HG02938 (cell line): ENCODE results near the gene FARS2.
A peak's percentile ranks its signal among the peaks of the same experiment; 100 is the strongest.

Experiments used
- ATAC-seq: cut with Tn5 transposase; IDR thresholded peaks from one replicate; pipeline ENCODE4 v1.9.1; 2021; ENCODE audit warnings: mild to moderate bottlenecking, moderate library complexity; ENCODE audit not compliant: unreplicated experiment

FARS2 gene

DNA sequence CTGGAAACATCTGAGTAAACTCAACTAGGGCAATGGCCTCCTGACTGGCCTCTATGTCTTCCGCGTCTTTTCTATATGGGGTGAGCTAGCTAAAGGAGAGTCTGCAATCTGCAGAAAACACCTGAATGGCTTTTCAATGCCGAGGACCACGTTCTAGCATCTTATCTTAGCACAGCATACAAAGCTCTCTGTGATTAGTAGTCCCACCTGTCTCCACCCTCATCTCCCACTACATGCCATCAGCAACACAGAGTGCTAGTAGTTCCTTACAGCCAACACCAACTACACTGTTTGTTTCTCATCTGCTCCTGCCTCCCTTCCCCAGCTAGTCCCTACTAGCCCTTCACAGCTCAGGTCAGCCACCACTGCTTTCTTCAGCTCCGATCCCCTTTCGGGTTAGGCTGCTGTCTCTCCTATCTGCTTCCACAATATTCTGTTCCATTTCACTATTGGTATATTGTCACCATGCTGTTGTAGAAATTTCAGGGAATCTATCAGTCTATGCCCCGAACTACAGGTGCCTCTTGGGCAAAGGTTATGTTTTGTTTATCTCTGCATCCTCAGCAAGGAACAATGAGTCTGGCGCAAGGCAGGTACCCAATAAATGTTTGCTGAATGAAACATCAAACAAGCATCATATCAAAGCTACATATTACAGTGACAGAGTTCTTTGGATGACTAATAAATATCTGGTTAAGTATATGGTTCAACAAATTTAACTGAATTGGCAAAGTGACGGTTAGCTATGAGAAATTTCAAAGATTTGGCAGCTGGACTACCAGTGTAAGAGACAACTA lies 12.8 kb upstream of the FARS2 start:
- no peak for ATAC-seq

DNA sequence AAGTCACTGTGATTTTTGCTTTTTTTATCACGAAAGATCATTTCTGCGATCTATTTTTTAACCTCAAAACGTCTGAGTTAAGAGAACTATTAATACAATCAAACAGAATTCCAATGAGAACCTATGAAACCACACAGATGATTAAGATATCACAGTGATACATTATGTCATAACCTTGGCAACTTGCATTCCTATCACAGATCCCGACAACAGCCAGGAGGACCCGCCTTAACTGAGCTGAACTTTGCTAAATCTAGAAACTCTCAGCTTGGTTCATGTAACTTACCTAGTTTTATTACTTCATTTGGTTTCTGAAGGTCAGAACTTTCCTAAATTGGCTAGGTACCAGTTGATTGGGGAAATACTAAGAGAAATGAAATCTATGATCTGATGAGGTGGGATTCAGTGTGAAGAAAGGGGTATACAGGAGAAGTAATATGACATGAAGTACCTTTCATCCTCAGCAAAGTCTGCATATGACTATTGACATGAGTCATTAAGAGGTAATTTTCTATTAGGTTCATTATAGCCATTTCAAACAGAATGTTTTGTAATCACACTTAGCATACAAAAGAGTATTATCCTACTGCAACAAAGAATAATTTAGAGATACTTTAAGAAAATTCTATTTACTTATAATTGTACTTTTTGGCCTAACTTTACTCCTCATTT lies 11.7 kb upstream of the FARS2 start:
- ATAC-seq: no peak

DNA sequence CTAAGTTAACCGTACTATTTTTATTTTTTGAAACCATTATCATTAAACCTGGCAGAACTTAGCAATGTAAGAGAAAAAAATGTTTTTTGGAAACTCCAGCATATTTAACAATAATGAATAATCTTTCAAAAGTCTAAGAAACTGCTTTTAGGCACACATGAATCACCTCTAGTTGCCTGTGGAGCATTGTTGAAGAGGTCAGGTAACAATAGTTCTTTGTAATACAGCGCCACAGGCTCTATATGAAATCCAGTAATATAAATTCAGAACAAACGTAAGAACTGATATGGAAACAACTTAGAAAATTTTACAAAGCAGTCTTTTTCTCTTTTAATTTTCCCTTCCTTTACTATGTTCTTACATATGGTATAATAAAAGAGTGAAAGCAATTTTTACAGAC lies 10.9 kb upstream of the FARS2 start:
- no peak for ATAC-seq

DNA sequence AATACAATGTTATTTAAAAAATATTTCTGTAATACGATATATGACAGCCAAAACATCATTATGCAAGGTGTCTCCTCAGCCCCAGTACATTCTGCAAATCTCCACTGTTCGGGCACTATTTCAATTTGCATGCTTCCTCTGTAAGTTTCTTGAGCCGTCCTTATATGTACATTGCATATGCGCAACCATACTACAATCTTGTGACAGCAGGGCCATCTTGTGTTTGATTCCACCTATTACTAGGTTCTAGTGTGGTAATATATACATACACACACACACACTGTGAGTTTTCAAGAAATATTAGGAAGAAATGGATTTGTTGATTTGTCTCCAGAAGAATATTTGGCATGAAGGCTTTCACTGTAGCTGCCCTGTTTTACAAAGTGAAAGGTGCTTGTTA lies 10.4 kb upstream of the FARS2 start:
- ATAC-seq: no peak

DNA sequence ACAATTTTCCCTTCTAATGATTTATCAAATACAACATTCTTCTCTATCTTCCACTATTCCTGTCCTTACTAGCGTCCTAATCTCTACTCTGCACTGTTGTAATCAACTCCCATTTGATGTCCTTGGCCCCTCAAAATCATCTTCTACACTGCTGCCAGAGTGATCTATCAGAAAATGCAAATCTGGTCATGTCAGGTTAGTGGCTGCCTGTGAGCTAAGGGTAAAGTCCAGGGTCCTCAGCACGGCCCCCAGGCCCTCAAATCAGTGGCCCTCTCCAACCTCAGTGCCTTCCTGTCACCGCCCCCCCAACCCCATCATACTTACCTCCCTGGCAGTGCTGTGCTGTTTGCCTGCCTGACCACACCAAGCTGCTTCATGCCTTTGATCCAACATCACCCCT lies 4.4 kb upstream of the FARS2 start:
- no peak for ATAC-seq

DNA sequence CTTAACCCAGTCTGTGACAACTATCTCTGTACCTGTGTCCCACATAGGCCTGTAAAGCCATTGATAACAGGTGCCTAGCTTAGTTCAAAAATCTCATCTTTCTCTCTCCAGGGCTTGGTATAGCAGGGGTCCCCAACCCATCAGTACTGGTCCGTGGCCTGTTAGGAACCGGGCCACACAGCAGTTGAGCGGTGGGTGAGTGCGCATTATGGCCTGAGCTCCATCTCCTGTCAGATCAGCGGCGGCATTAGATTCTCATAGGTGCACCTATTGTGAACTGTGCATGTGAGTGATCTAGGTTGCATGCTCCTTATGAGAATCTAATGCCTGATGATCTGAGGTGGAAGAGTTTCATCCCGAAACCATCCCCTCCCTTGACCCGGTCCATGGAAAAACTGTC lies 3.9 kb upstream of the FARS2 start:
- no peak for ATAC-seq

DNA sequence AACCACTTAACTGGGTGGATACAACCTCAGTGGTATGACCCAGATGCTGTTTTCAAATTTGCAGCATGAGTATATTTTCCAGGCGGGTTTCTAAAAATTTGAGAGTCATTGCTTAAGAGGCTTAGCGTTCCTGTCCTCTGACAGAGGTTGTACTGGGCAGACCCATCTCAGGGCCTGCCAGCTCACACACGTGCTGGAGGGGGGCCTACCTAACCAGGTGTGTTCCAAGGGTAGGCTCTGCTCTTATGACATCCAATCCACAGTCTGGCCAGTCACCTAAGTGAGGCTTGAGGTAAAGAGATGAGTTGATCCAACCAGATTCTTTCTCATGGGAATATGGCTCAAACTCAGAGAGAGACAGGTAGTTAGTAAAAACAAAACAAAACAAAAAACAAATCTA lies 1.9 kb upstream of the FARS2 start:
- ATAC-seq: no peak

DNA sequence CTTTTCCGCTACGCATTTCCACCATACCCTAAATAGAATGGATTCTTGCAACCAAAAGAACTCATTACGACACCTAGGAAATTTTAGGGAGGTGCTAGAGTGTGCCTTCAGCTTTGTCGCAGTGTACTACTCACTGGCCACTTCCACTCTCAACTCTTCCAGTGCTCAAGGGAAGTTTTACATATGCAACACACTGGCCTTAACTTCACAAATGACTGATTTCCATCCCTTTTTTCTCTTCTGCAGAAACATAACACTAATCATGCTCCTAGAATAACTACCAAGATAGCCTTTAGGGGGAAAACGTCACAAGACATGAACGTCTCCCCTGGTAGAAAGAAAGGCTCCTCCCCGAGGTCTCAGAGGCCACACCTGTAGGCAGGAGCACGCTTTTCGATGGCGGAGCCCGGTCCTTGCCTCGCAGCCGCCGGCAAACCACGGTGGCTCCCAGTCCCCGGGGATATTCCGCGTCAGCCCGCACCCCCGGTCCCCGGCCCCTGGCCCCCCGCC lies 1.1 kb upstream of the FARS2 start:
- peak; percentile 62 for ATAC-seq

DNA sequence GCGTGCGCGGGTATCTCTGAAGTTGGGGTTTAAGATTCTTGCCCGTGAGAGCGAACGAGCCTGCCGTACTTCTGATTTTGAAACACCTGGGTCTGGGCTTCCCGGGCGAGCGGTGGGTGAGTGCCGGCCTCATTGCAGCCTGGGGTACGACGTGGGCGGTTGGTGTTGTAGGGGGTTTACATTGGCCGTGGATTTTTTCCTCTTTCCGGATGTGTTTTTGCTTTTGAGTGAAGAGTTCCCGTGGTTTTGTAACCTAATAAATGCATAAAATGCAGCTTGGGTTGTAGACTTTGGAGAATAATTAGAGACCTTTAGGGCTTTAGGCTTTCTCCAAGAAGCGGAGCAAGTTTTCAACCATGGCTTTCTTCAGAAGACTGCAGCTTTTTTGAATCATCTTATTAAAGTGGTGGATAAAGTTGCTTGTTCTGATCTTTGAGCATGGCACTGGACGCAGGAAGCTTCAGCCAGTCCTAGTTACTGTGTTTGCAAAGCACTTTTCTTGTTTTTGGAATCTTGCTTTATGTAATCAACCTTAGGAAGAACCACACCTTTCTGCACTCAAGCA lies 314 bp downstream of the FARS2 start:
- no peak for ATAC-seq

DNA sequence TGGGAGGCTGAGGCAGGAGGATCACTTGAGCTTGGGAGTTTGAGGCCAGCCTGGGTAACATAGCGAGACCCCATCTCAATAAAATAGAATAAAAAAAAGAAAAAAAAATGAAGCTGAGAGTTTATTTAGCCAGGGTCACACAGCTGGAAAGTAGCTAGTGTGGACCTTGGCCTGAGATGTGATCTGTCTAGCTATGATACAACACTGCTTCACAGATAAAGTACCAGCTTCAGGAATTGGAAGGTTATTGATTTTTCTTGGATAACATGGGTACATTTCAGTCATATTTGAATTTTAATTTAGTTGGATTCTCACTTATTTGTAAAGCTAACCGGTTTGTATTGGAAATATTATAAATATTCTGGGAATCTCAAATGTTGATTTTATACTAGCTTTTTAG lies 5.1 kb downstream of the FARS2 start:
- no peak for ATAC-seq

DNA sequence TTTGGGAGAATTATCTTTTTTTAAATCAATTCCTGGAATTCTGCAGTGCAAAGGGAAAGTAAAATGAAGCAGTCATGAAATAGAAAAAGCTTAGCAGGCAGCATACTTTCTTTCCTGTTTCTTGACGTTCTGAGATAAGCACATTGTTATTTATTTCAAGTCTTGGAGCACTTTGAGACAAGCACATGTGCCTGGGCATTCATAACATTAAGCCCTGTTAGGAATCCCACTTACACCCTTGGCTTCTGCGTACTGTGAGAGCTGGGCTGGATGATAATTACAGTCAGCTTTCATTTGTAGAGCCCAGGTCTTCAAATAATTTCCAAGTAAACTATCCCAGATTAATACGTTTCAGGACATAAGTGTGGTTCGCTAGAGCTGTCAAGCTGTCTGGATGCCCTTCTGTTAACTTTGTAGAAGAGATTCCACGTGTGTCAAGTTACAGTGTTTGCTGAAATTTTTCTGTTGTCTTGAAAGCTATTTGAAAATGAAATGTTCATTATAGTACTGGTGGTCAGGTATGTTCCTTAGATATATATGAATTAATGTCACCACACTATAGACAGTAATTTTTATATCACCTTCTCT lies 8.9 kb downstream of the FARS2 start:
- ATAC-seq: no peak

DNA sequence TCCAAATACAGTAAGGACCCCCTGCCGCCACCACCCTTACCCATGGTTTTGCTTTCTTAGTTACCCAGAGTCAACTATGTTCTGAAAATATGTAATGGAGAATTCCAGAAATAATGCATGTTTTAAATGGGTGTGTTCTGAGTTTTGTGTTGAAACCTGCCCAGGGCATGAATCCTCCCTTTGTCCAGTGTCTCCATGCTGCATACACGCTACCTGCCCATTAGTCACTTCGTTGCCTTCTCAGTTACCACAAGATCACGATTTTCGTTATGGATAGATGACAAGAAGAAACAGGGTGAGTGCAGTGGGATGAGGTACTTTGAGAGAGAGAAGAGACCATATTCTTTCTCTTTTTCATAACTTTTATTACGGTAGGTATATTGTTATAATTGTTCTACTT lies 10.6 kb downstream of the FARS2 start:
- no peak for ATAC-seq

DNA sequence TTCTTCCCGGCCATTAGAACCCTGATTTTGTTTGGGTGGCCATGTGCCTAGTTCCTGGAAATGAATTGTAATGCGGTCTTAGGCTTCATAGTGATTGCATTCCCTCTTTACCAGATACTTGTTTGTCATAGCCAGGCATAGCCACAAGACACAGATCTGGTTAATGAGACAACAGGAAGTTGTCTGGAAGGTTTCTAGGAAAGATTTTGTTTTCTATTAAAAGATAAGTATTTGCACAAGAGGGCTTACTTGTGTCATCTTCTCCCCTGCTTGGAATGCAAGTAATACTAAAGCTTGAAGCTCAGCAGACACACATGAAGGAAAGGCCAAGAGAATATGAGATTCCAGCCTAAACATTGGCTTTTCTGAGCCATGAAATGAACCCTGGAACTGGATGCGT lies 12.9 kb downstream of the FARS2 start:
- no peak for ATAC-seq

DNA sequence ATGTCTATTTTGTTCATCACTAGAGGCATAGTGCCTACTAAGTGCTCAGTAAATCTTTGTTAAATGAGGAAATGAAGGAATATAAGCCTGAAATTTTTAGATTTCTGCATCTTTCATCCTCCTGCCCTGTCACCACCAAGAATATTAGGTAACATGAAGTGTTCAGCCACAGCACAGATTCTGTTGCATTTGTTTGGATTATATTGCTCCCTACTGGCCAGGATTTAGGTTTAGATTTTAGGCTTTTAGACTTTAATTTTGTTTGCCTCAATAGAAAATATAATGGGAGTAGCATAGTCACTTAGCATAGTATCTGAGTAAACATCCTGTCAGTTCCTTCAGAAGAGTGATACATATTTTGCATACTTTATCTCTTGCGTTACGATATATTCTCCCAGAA lies 14.2 kb downstream of the FARS2 start:
- ATAC-seq: no peak

DNA sequence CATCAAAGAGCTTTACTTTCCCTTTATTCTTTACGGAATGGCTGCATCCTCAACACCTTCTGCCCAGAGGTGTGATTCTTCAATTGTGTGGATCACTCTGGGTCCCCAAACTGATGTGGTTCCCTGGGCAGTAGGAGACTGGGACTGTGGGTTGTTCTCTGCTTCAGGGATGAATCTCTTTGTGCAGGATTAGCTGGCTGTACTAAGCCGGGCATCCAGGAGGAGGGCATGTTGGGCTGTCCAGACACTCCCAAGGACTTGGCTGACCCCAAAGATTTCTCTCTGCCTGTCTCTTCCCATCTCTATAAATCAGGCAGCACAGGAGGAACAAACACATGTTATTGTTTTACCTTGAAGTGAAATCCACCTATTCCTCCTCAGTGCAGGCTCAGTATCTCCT lies 15.3 kb downstream of the FARS2 start:
- no peak for ATAC-seq

DNA sequence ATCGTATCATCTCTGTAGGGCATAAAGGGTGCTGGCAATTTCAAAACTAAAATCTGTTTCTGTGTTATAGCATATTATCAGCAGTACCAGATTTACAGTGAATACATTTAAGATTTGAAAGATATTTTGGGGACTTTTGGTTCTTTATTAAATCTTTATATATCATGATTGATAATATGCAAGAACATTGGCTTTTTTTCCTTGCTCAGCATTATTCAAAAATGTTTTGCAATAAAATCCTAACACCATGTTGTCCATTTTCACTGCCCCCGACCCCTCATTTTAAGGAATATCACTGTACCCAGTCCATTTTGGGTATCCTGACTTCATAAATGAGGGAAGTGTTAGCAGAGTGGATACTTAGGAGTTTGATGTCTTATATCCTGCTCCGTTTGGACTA lies 16.3 kb downstream of the FARS2 start:
- ATAC-seq: no peak

DNA sequence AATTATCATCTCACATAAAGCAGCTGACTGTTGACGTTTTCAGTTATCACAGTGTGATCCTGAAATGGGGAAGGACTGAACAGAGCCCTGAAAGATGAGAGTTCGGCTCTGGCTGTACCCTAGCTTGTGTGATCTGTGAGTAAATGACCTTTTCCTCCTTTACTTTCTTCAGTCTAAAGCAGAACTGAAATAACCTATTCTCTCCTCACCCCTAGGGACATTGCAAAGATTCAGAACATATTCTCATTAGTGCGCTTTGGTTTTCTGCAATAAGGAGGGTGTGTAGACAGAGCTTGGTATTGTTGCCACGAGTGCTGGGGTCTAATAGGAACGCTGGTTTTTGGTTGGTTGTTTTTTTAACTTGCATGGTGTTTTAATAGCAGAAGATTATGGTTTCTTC lies 16.7 kb downstream of the FARS2 start:
- ATAC-seq: peak; percentile 70

DNA sequence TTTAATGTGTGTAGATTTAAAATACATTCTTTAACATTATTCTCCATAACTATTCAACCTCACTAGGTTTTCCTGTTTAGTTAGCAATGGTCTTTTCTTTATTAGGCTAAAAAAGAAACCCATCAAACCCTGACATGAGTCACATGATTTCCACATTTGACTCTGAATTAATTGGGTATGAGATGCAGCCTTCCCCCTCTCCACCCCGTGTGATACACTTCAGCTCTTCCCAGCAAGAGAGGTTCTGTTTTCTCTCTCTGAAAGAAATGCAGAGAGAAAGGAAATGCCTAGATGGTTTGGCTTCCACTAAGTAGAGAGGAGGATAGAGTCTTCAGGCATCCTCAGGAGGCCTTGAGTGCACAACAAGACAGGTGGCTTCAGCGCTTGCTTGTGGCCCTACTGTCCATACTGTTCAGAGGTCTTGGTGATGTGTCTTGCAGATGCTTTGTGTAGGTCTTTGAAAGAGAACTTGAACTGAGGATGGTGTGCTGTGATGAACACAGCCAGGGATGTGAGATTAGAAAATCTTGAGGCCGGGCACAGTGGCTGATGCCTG lies 17.3 kb downstream of the FARS2 start:
- ATAC-seq: no peak

DNA sequence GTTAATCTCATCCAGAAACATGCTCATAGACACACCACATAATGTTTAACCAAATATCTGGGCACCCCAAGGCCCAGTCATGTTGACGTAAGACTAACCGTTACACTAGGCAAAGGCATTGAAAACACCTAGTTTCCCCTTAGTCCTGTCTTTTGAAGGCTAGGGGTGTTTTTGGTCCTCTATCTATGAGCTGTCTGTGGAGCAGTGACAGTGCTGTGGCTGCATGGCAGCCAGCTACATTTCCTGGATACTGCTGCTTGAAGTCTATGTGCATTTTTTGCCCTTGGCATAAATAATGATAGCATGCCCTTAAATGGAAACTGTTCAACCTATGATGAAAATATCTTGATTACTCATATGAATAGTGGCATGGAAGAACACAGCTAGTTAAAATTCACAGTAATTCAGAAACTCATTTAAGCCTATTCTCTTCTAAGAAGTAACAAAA lies 18.6 kb downstream of the FARS2 start:
- no peak for ATAC-seq

DNA sequence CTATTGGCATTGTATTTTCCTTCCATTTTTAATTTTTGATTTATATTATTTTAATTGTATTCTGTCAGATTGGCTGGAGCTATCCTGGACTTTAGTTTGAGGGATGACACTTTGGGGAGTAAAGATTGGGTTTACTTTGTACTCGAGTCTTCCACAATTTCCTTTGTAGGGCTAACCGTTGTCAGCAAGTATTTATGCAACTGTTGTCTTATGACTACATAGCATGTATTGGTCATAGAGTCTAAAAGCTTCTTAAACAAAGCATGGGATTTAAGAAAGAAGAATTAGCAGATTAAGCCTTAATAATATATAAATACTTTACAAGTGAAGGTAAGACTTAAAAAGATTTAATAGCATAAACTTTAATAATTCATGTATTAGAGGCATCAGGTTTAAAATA lies 19.6 kb downstream of the FARS2 start:
- ATAC-seq: no peak

DNA sequence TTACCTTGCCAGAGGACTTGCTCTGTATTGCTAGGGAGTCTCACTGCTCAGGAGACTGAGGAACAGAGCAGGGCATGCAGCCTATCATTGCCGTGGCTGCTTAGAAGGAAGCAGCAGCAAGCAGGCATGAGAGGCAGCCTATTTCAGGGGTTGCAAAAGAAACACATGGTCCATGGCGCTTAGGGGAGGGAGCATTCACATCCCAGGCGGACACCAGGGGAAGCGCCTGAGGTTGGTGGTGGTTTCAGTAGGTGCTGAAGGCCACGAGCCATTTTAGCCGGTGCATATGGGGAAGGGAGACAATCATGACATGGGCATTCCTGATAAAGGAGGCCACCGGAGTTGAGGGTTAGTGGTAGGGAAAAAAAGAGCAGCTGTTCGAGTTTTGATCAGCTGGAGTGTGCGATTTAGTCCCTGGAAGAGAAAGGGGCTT lies 20.9 kb downstream of the FARS2 start:
- no peak for ATAC-seq
